Measurements from ENCODE around the gene MDK.

GRCh38 chr11:46351148-46351547 lies 30.3 kb upstream of the MDK start:
- TF ChIP-seq CTCF (IDR thresholded peaks at IDR 0.05) (no peak), EP300 (IDR thresholded peaks at IDR 0.05) (no peak), POLR2A (IDR thresholded peaks at IDR 0.05) (no peak), POLR2AphosphoS5 (IDR thresholded peaks at IDR 0.05) (no peak)

Data from gastroesophageal sphincter (tissue), 3 donors.